Epithelial cell of esophagus (primary cell): ENCODE results near the gene FOXK1.

Experiments
- DNase-seq: peaks from one replicate; pipeline ENCODE4 v3.0.0; 2010; ENCODE audit warnings: low read depth
- H3K4me3 ChIP-seq: 2 replicates; pipeline ENCODE4 v1.5.1; 2011; ENCODE audit warnings: mild to moderate bottlenecking, low read length, control low read depth
- TF ChIP-seq, protein P1 (sequence below): IDR thresholded peaks from 2 replicates; pipeline ENCODE4 v1.5.1; 2011; ENCODE audit warnings: low read depth, mild to moderate bottlenecking, low read length, control low read depth, inconsistent platforms; ENCODE audit not compliant: insufficient read depth; ENCODE audit errors: missing control alignments

Gene FOXK1

GRCh38 chr7:4714161-4714700, 32.1 kb downstream of the FOXK1 start:
- TF ChIP-seq, protein P1, sequence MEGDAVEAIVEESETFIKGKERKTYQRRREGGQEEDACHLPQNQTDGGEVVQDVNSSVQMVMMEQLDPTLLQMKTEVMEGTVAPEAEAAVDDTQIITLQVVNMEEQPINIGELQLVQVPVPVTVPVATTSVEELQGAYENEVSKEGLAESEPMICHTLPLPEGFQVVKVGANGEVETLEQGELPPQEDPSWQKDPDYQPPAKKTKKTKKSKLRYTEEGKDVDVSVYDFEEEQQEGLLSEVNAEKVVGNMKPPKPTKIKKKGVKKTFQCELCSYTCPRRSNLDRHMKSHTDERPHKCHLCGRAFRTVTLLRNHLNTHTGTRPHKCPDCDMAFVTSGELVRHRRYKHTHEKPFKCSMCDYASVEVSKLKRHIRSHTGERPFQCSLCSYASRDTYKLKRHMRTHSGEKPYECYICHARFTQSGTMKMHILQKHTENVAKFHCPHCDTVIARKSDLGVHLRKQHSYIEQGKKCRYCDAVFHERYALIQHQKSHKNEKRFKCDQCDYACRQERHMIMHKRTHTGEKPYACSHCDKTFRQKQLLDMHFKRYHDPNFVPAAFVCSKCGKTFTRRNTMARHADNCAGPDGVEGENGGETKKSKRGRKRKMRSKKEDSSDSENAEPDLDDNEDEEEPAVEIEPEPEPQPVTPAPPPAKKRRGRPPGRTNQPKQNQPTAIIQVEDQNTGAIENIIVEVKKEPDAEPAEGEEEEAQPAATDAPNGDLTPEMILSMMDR = no peak
- H3K4me3 ChIP-seq = no peak overlapping the region
- DNase-seq = no peak

- peak overlapping the region; percentile 24 for H3K4me3 ChIP-seq
- DNase-seq = peak; percentile 8
Observed at GRCh38 chr7:4714767-4715409, 32.8 kb downstream of the FOXK1 start.

GRCh38 chr7:4715410-4715776, 33.3 kb downstream of the FOXK1 start:
- DNase-seq = peak; percentile 94
- TF ChIP-seq, protein P1 = no peak
- peak overlapping the region; percentile 24 for H3K4me3 ChIP-seq

More at GRCh38 chr7:4714767-4715409, 32.8 kb downstream of the FOXK1 start:
- TF ChIP-seq, protein P1 = no peak

GRCh38 chr7:4716946-4717795, 35.1 kb downstream of the FOXK1 start:
- H3K4me3 ChIP-seq = no peak overlapping the region
- TF ChIP-seq, protein P1 = no peak
- no peak for DNase-seq

DNA sequence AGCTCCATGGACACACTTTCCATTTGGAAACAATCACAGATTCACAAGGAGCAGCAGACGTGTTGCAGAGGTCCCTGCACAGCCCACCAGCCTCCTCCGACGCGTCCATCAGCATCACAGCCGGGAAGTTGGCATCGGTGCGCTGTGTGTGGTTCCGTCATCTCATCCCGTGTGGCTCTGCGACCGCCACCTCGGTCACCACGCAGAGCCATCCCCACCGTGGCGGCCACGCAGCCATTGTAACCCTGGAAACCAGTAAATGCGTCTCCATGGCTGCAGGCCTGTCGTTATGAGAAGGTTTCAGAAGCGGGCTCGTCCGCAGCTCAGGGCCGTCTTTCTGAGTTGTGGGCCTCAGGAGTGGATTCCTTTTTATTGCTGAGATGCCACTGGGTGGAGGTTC, 36.0 kb downstream of the FOXK1 start:
- no peak overlapping the region for H3K4me3 ChIP-seq
- TF ChIP-seq, protein P1 = no peak
- no peak for DNase-seq

DNA sequence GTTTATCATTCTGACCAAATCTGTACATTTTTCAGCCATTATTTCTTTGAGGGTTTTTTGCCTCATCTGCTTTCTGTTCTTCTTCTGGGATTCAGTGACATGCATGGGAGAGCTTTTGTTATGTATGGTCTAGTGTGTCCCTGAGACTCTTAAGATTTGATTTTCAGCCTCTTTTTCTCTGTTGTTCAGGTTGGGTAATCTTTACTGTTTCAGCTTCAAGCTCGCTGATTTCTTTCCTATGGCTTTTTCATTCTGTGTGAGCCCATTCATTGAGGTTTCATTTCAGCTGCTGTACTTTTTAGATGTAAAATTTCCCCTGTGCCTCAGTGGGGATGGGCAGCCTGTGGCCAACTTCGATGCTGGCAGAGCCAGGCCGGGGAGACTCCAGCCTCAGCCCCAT, 38.1 kb downstream of the FOXK1 start:
- DNase-seq = no peak
- TF ChIP-seq, protein P1 = no peak
- no peak overlapping the region for H3K4me3 ChIP-seq
